ENCODE results near the gene MACROD1. TPM values are rescaled to one million over a fixed set of nuclear protein-coding genes. Genes with fewer than 3 reads are reported as not detected.
A peak's percentile ranks its signal among the peaks of the same experiment; 100 is the strongest.

The MACROD1 gene
- total and polyA plus RNA-seq, 9 of the 15 experiments (the other 6 are each of a cell fraction or from before 2014, with no cell fraction given): 1.1 to 60.0 (median 26.4) TPM

GRCh38 chr11:64007629-64008282 is 158.2 kb downstream of the MACROD1 start (continued):
- TF ChIP-seq, protein P1, sequence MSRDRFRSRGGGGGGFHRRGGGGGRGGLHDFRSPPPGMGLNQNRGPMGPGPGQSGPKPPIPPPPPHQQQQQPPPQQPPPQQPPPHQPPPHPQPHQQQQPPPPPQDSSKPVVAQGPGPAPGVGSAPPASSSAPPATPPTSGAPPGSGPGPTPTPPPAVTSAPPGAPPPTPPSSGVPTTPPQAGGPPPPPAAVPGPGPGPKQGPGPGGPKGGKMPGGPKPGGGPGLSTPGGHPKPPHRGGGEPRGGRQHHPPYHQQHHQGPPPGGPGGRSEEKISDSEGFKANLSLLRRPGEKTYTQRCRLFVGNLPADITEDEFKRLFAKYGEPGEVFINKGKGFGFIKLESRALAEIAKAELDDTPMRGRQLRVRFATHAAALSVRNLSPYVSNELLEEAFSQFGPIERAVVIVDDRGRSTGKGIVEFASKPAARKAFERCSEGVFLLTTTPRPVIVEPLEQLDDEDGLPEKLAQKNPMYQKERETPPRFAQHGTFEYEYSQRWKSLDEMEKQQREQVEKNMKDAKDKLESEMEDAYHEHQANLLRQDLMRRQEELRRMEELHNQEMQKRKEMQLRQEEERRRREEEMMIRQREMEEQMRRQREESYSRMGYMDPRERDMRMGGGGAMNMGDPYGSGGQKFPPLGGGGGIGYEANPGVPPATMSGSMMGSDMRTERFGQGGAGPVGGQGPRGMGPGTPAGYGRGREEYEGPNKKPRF (IDR thresholded peaks at IDR 0.05; ENCODE audit: low read depth, low read length): no peak
- peak; percentile 85 for TF ChIP-seq SMARCA4 (IDR thresholded peaks at IDR 0.05)
- TF ChIP-seq TAF15 (IDR thresholded peaks at IDR 0.05; ENCODE audit: low read depth, low read length): no peak
- peak; percentile 39 to 53 for TF ChIP-seq RAD21 (CRISPR knock-in tag; conservative IDR thresholded peaks at IDR 0.05 in 1 of 2, IDR thresholded peaks at IDR 0.05 in 1 of 2)
- no peak for TF ChIP-seq ZNF583 (CRISPR knock-in tag; IDR thresholded peaks at IDR 0.05)
- peak; percentile 100 for TF ChIP-seq CXXC5 (CRISPR knock-in tag; IDR thresholded peaks at IDR 0.05)
- TF ChIP-seq ESRRB (CRISPR knock-in tag; IDR thresholded peaks at IDR 0.05; ENCODE audit: borderline replicate concordance): no peak
- TF ChIP-seq EZH2 (IDR thresholded peaks at IDR 0.05; ENCODE audit: borderline replicate concordance, low read depth, low read length): no peak
- TF ChIP-seq TAF9B (IDR thresholded peaks at IDR 0.05; ENCODE audit: partially characterized antibody): no peak
- no peak for TF ChIP-seq ZNF408 (CRISPR knock-in tag; IDR thresholded peaks at IDR 0.05; ENCODE audit: low read depth)
- no peak for TF ChIP-seq ILF3 (IDR thresholded peaks at IDR 0.05; ENCODE audit: borderline replicate concordance)
- TF ChIP-seq MLX (CRISPR knock-in tag; conservative IDR thresholded peaks at IDR 0.05): no peak
- no peak for TF ChIP-seq THRA (IDR thresholded peaks at IDR 0.05)
- TF ChIP-seq, protein P2, sequence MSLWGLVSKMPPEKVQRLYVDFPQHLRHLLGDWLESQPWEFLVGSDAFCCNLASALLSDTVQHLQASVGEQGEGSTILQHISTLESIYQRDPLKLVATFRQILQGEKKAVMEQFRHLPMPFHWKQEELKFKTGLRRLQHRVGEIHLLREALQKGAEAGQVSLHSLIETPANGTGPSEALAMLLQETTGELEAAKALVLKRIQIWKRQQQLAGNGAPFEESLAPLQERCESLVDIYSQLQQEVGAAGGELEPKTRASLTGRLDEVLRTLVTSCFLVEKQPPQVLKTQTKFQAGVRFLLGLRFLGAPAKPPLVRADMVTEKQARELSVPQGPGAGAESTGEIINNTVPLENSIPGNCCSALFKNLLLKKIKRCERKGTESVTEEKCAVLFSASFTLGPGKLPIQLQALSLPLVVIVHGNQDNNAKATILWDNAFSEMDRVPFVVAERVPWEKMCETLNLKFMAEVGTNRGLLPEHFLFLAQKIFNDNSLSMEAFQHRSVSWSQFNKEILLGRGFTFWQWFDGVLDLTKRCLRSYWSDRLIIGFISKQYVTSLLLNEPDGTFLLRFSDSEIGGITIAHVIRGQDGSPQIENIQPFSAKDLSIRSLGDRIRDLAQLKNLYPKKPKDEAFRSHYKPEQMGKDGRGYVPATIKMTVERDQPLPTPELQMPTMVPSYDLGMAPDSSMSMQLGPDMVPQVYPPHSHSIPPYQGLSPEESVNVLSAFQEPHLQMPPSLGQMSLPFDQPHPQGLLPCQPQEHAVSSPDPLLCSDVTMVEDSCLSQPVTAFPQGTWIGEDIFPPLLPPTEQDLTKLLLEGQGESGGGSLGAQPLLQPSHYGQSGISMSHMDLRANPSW (CRISPR knock-in tag; IDR thresholded peaks at IDR 0.05): 0 out of 2 replicates have a peak, but pooled peaks have one; percentile 69
- TF ChIP-seq KDM4B (IDR thresholded peaks at IDR 0.05; ENCODE audit: borderline replicate concordance in 2 of 2, low read depth in 1 of 2): peak in 1 of 2 experiments; percentile 75; a peak in 1 of 4 replicates
- TF ChIP-seq SP2 (IDR thresholded peaks at IDR 0.05; ENCODE audit: extremely low read depth, low read depth, low read length, poor library complexity, severe bottlenecking): no peak
- TF ChIP-seq ZBTB43 (CRISPR knock-in tag; IDR thresholded peaks at IDR 0.05): no peak
- no peak for TF ChIP-seq POLR2H (tag; IDR thresholded peaks at IDR 0.05; ENCODE audit: low read depth)
- TF ChIP-seq NR3C1 (CRISPR knock-in tag; IDR thresholded peaks at IDR 0.05): no peak
